AG04450 (cell line): ENCODE data around the gene MGAT4B. TPM values are rescaled to one million over a fixed set of nuclear protein-coding genes. Genes with fewer than 3 reads are reported as not detected.
A peak's percentile ranks its signal among the peaks of the same experiment; 100 is the strongest.

Experiments
- CTCF ChIA-PET: fragments of 300-600, 350-600 bp; formaldehyde crosslinking; extraction: SDS; loops from one replicate; lab custom pipeline; 2022; ENCODE audit warnings: antibody characterized with exemption, inconsistent platforms; lab: Charles Lee
- POLR2A ChIA-PET: fragments of 350-600 bp; formaldehyde crosslinking; extraction: SDS; loops from one replicate; lab custom pipeline; 2021; ENCODE audit warnings: antibody characterized with exemption, inconsistent platforms; lab: Yijun Ruan, JAX
- DNase-seq: peaks from one replicate; pipeline ENCODE4 v3.0.0-alpha.2; 2011; ENCODE audit warnings: low read depth, low spot score
- H3K27ac ChIP-seq: one replicate; pipeline ENCODE4 v1.5.1; 2012; ENCODE audit warnings: low read depth, low read length, control low read depth
- H3K27me3 ChIP-seq: one replicate; pipeline ENCODE4 v1.6.0; 2012; ENCODE audit warnings: low read length; ENCODE audit not compliant: control insufficient read depth, insufficient read depth
- H3K4me3 ChIP-seq: 2 replicates; pipeline ENCODE4 v1.5.1; 2011; ENCODE audit warnings: mild to moderate bottlenecking, low read depth, low read length, control low read depth
- H3K9me3 ChIP-seq: 2 replicates; pipeline ENCODE4 v1.5.1; 2012; ENCODE audit warnings: low read length; ENCODE audit not compliant: control insufficient read depth, insufficient read depth
- polyA plus RNA-seq: library from polyadenylated mRNA; depleted of rRNA; stranded (reverse); fragments of >200 nt; gene quantifications from 2 replicates; pipeline ENCODE4 v1.2.3, GENCODE V29; 2011
- TF ChIP-seq, protein P1 (sequence below): IDR thresholded peaks from 2 replicates; pipeline ENCODE4 v1.5.1; 2011; ENCODE audit warnings: low read depth, low read length, control low read depth, inconsistent platforms

Gene MGAT4B
- polyA plus RNA-seq, 1 experiment = 102 TPM

DNA sequence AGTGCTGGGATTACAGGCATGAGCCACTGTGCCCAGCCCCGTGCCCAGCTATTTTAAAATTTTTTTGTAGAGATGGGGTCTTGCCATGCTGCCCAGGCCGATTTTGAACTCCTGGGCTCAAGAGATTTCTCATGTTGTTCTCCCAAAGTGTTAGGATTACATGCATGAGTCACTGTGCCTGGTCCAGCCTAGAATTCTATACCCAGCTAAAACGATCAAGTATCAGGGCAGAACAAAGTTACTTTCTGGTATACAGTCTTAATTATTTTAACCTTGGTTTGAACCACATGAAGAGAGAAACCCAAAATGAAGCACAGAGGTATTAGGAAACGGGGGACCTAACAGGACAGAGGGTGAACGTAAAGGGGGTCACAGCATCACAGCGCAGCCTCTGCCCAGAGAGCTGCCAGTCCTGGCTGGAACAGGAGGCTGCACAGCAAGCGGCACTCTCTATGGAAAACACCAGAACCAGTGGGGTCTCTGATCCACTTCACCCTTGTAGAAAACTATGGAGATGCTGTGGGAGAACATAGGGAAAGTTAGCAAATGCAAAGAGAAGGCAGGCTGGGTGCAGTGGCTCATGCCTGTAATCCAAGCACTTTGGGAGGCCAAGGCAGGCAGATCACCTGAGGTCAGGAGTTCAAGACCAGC, 24.3 kb upstream of the MGAT4B start:
- H3K9me3 ChIP-seq = peaks cover 5% of the 10 kb centered on the region
- H3K4me3 ChIP-seq = no peak overlapping the region
- no peaks in the 10 kb centered on the region for H3K27me3 ChIP-seq
- ChIA-PET CTCF (no interaction called here), POLR2A (interaction anchor here (3.2 kb wide), 1 partner anchor 10 kb away, joined by 14 read pairs; the partner anchor contains the start of gene SQSTM1)
- TF ChIP-seq, protein P1, sequence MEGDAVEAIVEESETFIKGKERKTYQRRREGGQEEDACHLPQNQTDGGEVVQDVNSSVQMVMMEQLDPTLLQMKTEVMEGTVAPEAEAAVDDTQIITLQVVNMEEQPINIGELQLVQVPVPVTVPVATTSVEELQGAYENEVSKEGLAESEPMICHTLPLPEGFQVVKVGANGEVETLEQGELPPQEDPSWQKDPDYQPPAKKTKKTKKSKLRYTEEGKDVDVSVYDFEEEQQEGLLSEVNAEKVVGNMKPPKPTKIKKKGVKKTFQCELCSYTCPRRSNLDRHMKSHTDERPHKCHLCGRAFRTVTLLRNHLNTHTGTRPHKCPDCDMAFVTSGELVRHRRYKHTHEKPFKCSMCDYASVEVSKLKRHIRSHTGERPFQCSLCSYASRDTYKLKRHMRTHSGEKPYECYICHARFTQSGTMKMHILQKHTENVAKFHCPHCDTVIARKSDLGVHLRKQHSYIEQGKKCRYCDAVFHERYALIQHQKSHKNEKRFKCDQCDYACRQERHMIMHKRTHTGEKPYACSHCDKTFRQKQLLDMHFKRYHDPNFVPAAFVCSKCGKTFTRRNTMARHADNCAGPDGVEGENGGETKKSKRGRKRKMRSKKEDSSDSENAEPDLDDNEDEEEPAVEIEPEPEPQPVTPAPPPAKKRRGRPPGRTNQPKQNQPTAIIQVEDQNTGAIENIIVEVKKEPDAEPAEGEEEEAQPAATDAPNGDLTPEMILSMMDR = no peak
- H3K27ac ChIP-seq = peak overlapping the region; percentile 31
- no peak for DNase-seq

DNA sequence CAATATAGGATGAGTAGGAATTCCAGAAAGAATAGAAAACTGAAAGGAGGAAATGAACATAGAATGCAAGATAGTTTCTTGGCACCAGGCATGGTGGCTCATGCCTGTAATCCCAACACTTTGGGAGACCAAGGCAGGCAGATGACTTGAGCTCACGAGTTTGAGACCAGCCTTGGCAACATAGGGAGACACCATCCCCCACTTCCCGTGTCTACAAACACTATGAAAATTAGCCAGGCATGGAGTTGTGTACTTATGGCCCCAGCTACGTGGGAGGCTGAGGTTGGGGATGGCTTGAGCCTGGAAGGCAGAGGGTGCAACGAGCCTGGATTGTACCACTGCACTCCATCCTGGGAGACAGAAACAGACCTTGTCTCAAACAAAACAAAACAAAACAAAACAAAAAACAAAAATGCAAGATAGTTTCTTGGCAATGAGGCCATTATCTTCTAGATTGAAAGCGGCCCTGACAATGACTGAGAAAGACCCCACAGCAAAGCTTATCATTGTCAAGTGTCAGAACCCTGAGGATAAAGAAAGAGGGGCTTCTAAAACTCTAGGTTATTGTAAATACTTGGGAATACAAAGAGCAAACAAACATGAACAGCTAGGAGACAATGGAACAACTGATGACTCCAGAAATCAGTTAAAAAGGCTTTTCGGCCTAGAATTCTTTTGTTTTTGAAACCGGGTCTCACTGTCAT, 23.2 kb upstream of the MGAT4B start:
- Histone ChIP-seq H3K4me3 (no peak overlapping the region), H3K27ac (peak overlapping the region; percentile 39), H3K27me3 (no peaks in the 10 kb centered on the region), H3K9me3 (peaks cover 5% of the 10 kb centered on the region)
- no peak for DNase-seq
- CTCF ChIA-PET = interaction anchor here (0.7 kb wide), 1 partner anchor 109 kb away, joined by 3 read pairs; no protein-coding TSS in a partner anchor
- TF ChIP-seq, protein P1 = no peak
- POLR2A ChIA-PET = interaction anchor here (3.2 kb wide), 1 partner anchor 9 kb away, joined by 14 read pairs; the partner anchor contains the start of gene SQSTM1

DNA sequence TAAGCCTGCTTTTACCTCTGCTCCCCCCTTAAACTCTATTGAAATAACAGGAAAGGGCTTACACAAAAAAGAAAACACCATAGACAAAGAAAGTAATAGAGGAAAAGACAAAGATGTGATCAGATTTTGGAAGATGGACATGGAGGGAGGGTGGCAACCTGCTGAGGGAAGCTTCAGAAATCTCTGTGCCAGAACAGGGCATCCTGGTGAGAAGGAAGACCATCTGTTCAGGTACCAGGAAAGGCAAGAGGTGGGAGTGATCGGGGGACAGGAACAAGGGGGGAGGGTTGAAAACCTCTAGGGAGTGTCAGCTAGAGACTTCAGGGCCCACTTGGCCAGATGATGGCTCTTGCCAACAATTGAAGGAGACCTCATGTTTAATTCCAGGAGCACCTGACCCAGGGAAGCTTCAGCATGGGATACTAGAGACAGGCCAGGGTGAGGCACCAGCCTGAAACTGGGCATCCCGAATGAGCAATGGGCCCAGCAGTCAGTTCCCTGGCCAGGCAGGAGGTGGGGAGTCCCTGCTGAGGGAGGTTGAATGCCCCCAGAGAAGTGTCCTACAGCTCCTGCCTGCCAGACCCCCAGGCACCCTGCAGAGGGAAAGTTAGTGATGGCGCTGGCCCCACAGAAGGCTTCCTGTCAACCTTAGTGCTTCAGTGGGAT, 22.2 kb upstream of the MGAT4B start:
- H3K9me3 ChIP-seq = peaks cover 5% of the 10 kb centered on the region
- POLR2A ChIA-PET = interaction anchor here (0.7 to 3.2 kb wide), 2 partner anchors 8 to 186 kb away, joined by 5 to 14 read pairs; partner anchors contain the start of gene SQSTM1

DNA sequence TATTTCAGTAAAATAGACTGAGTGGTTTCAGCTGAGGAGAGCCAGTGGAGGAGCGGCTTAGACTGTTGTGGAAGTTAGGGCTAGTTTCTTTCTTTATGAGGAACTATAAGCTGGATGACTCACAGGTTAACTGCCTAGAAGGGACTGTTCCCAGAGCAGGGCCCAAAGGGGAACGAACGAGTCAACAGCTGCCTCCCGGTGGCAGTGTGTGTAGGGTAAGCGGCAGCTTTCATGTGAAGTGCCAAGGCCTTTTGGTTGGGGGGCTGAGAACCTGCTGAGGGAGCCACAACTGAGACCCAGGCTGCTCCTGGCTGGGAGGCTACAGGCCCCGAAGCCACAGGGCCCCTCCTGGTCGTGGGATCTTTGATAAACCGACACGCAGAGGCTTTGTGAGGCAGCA, 21.0 kb upstream of the MGAT4B start:
- no peaks in the 10 kb centered on the region for H3K27me3 ChIP-seq
- TF ChIP-seq, protein P1 = no peak
- no peak overlapping the region for H3K4me3 ChIP-seq
- ChIA-PET POLR2A (interaction anchor here (0.5 to 0.8 kb wide), 2 partner anchors 9 to 19 kb away, joined by 4 to 6 read pairs; no protein-coding TSS in a partner anchor), CTCF (no interaction called here)
- peaks cover 5% of the 10 kb centered on the region for H3K9me3 ChIP-seq
- DNase-seq = no peak
- H3K27ac ChIP-seq = no peak overlapping the region

More for the DNA sequence above, 22.2 kb upstream of the MGAT4B start:
- Histone ChIP-seq H3K27ac (peak overlapping the region; percentile 39), H3K4me3 (no peak overlapping the region), H3K27me3 (no peaks in the 10 kb centered on the region)
- TF ChIP-seq, protein P1 = no peak
- no peak for DNase-seq
- CTCF ChIA-PET = no interaction called here
